Neuronal stem cell (in vitro differentiated cells): ENCODE results near the gene IGSF9.

Source experiments
- DNase-seq: peaks from one replicate; pipeline ENCODE4 v3.0.0-alpha.2; 2013; ENCODE audit warnings: low spot score
- H2AFZ ChIP-seq: one replicate; pipeline ENCODE4 v1.6.1; 2013; ENCODE audit warnings: mild to moderate bottlenecking, low read length, inconsistent platforms
- H2AK5ac ChIP-seq: 2 replicates; pipeline ENCODE4 v1.6.1; 2013; ENCODE audit warnings: low read depth, mild to moderate bottlenecking, inconsistent platforms, low read length, moderate library complexity, mixed read lengths
- H2BK120ac ChIP-seq: 2 replicates; pipeline ENCODE4 v1.6.1; 2013; ENCODE audit warnings: low read depth, mild to moderate bottlenecking, inconsistent platforms, low read length, moderate library complexity, mixed read lengths
- H2BK12ac ChIP-seq: one replicate; pipeline ENCODE4 v1.6.1; 2013; ENCODE audit warnings: low read length, inconsistent platforms
- H2BK15ac ChIP-seq: 2 replicates; pipeline ENCODE4 v1.6.1; 2013; ENCODE audit warnings: mild to moderate bottlenecking, low read length, inconsistent platforms, mixed read lengths
- H2BK5ac ChIP-seq: one replicate; pipeline ENCODE4 v1.6.1; 2013; ENCODE audit warnings: inconsistent platforms, mild to moderate bottlenecking, low read length, moderate library complexity
- H3K14ac ChIP-seq: one replicate; pipeline ENCODE4 v1.6.1; 2013; ENCODE audit warnings: low read length, inconsistent platforms
- H3K18ac ChIP-seq: 2 replicates; pipeline ENCODE4 v1.6.1; 2013; ENCODE audit warnings: low read length, inconsistent platforms
- H3K23ac ChIP-seq: 2 replicates; pipeline ENCODE4 v1.6.1; 2013; ENCODE audit warnings: low read depth, mild to moderate bottlenecking, mixed read lengths, low read length, inconsistent platforms; ENCODE audit not compliant: poor library complexity
- H3K27ac ChIP-seq: replicated peaks from 3 replicates; pipeline ENCODE4 v1.5.1; 2013; ENCODE audit warnings: low read length, inconsistent platforms
- H3K27me3 ChIP-seq, 3 experiments: 2 replicates each; pipeline ENCODE4 v1.6.1; 2013; ENCODE audit warnings: low read length in 3 of 3, mild to moderate bottlenecking in 2 of 3, inconsistent platforms in 1 of 3, low read depth in 1 of 3, mixed read lengths in 1 of 3, moderate library complexity in 1 of 3; ENCODE audit not compliant: control insufficient read depth in 3 of 3, insufficient read depth in 3 of 3
- H3K36me3 ChIP-seq, 2 donors: replicated peaks in 1 of 2; 2 replicates each; pipeline ENCODE4 v1.6.1; 2013; ENCODE audit warnings: low read length in 2 of 2; ENCODE audit not compliant: control insufficient read depth in 2 of 2, insufficient read depth in 2 of 2
- H3K4ac ChIP-seq: 2 replicates; pipeline ENCODE4 v1.6.1; 2013; ENCODE audit warnings: inconsistent platforms, mild to moderate bottlenecking, low read length, moderate library complexity
- H3K4me1 ChIP-seq, 2 donors: 1 replicate in 1 of 2; 2 replicates in 1 of 2; pipeline ENCODE4 v1.6.1; 2013; ENCODE audit warnings: low read length in 2 of 2, low read depth in 1 of 2; ENCODE audit not compliant: control insufficient read depth in 2 of 2, insufficient read depth in 1 of 2
- H3K4me2 ChIP-seq: one replicate; pipeline ENCODE4 v1.6.1; 2013; ENCODE audit warnings: mild to moderate bottlenecking, low read length, inconsistent platforms; ENCODE audit not compliant: insufficient read depth, poor library complexity, severe bottlenecking
- H3K4me3 ChIP-seq, 2 donors: 2 replicates each; pipeline ENCODE4 v1.5.1; 2013; ENCODE audit warnings: low read length in 2 of 2, mild to moderate bottlenecking in 2 of 2, inconsistent platforms in 1 of 2, moderate library complexity in 1 of 2
- H3K79me1 ChIP-seq: one replicate; pipeline ENCODE4 v1.6.1; 2013; ENCODE audit warnings: low read depth, mild to moderate bottlenecking, inconsistent platforms, low read length, moderate library complexity
- H3K9ac ChIP-seq: one replicate; pipeline ENCODE4 v1.6.1; 2013; ENCODE audit warnings: mild to moderate bottlenecking, low read depth, low read length, inconsistent platforms; ENCODE audit not compliant: poor library complexity
- H3K9me3 ChIP-seq, 2 donors: replicated peaks in 1 of 2; 2 replicates each; pipeline versions ENCODE3 to v1.6.1; 2013; ENCODE audit warnings: low read length in 2 of 2, mild to moderate bottlenecking in 2 of 2, inconsistent platforms in 1 of 2, low read depth in 1 of 2, mixed read lengths in 1 of 2, moderate library complexity in 1 of 2; ENCODE audit not compliant: control insufficient read depth in 2 of 2, insufficient read depth in 1 of 2
- H4K8ac ChIP-seq: one replicate; pipeline ENCODE4 v1.6.1; 2013; ENCODE audit warnings: low read depth, mild to moderate bottlenecking, inconsistent platforms, low read length, moderate library complexity
- H4K91ac ChIP-seq: one replicate; pipeline ENCODE4 v1.6.1; 2013; ENCODE audit warnings: low read length, low read depth, mild to moderate bottlenecking, inconsistent platforms; ENCODE audit not compliant: poor library complexity
- WGBS, 2 donors: extraction: QIAGEN DNeasy Blood & Tissue Kit; methylation state at CpG; one replicate each; pipeline ENCODE4 v1.1.7; 2013; ENCODE audit warnings: missing lambda C conversion rate in 2 of 2, mixed read lengths in 1 of 2; ENCODE audit not compliant: insufficient read length in 2 of 2, insufficient replicate concordance in 1 of 2; ENCODE audit errors: extremely low coverage in 2 of 2; 5-methylcytosine and 5-hydroxymethylcytosine counted together

Gene IGSF9

GRCh38 chr1:159924791-159925718 lies 20.4 kb downstream of the IGSF9 start, which contains the start of gene TAGLN2:
Gene TAGLN2 (minus strand): TSS chr1:159925507. CDS start chr1:159920509, 4,998 bp downstream.
- no CpG with 5 or more reads among the region's 58 CpGs for WGBS, 2 donors
- no peaks in the 10 kb centered on the region for H3K9me3 ChIP-seq
- peak within 1 kb of the TSS; percentile 74 for H3K9ac ChIP-seq
- peak within 1 kb of the TSS; percentile 81 for H2AK5ac ChIP-seq
- H3K4me1 ChIP-seq, result peaks cover 20% of the 10 kb centered on the region in 2 donors
- peak within 1 kb of the TSS; percentile 78 for H2BK12ac ChIP-seq
- H2BK15ac ChIP-seq, result peak within 1 kb of the TSS; percentile 15
- H3K27me3 ChIP-seq, result peaks cover 0 to 13% (median 3%) of the 10 kb centered on the region in 3 experiments
- H3K18ac ChIP-seq, result peak within 1 kb of the TSS; percentile 50
- peaks cover 18 to 19% of the 10 kb centered on the region in 2 donors for H3K36me3 ChIP-seq
- H3K14ac ChIP-seq, result peak within 1 kb of the TSS; percentile 90
- peak within 1 kb of the TSS; percentile 90 for H3K23ac ChIP-seq
- H3K79me1 ChIP-seq, result peaks cover 3% of the 10 kb centered on the region
- no peak within 1 kb of the TSS for H3K4ac ChIP-seq
- H3K4me2 ChIP-seq, result peak within 1 kb of the TSS; percentile 78
- peak within 1 kb of the TSS; percentile 51 to 77 for H3K4me3 ChIP-seq
- H4K8ac ChIP-seq, result peak within 1 kb of the TSS; percentile 9
- DNase-seq, result peak; percentile 70
- peak within 1 kb of the TSS; percentile 92 for H2AFZ ChIP-seq
- no peak within 1 kb of the TSS for H4K91ac ChIP-seq
- H2BK120ac ChIP-seq, result peak within 1 kb of the TSS; percentile 74
- H2BK5ac ChIP-seq, result no peak within 1 kb of the TSS
- no peak within 1 kb of the TSS for H3K27ac ChIP-seq

GRCh38 chr1:159924025-159924790 lies 21.2 kb downstream of the IGSF9 start:
- peaks cover 12% of the 10 kb centered on the region in 2 donors for H3K36me3 ChIP-seq
- no CpG with 5 or more reads among the region's 31 CpGs for WGBS, 2 donors

GRCh38 chr1:159923203-159924024 lies 22.0 kb downstream of the IGSF9 start:
- Histone ChIP-seq H2BK12ac (no peak overlapping the region), H3K4me3 (no peak overlapping the region), H3K27me3 (peaks cover 0 to 13% (median 3%) of the 10 kb centered on the region in 3 experiments), H3K9me3 (no peaks in the 10 kb centered on the region), H3K23ac (peak overlapping the region; percentile 50), H3K4me1 (peaks cover 20% of the 10 kb centered on the region in 2 donors), H2AK5ac (peak overlapping the region; percentile 92), H3K79me1 (peaks cover 3% of the 10 kb centered on the region), H3K27ac (no peak overlapping the region), H2BK120ac (no peak overlapping the region), H3K4me2 (peak overlapping the region; percentile 21), H3K9ac (peak overlapping the region; percentile 73), H3K4ac (no peak overlapping the region), H3K14ac (no peak overlapping the region), H2BK5ac (no peak overlapping the region), H3K18ac (peak overlapping the region; percentile 32), H2BK15ac (no peak overlapping the region), H2AFZ (peak overlapping the region; percentile 55), H4K91ac (no peak overlapping the region), H4K8ac (no peak overlapping the region), H3K36me3 (peaks cover 7 to 8% of the 10 kb centered on the region in 2 donors)
- WGBS, 2 donors, result no CpG with 5 or more reads among the region's 20 CpGs
- DNase-seq, result no peak

More at GRCh38 chr1:159924025-159924790, 21.2 kb downstream of the IGSF9 start:
- Histone ChIP-seq H2BK15ac (peak overlapping the region; percentile 15), H3K4ac (no peak overlapping the region), H4K8ac (no peak overlapping the region), H3K4me1 (peaks cover 20% of the 10 kb centered on the region in 2 donors), H2AK5ac (peak overlapping the region; percentile 81), H3K79me1 (peaks cover 3% of the 10 kb centered on the region), H3K9me3 (no peaks in the 10 kb centered on the region), H3K4me3 (peak overlapping the region in 1 of 2 donors; percentile 77), H2AFZ (peak overlapping the region; percentile 92), H3K23ac (peak overlapping the region; percentile 90), H3K14ac (peak overlapping the region; percentile 90), H2BK12ac (no peak overlapping the region), H3K4me2 (peak overlapping the region; percentile 78), H3K9ac (no peak overlapping the region), H4K91ac (no peak overlapping the region), H2BK120ac (peak overlapping the region; percentile 74), H3K27me3 (peaks cover 0 to 13% (median 3%) of the 10 kb centered on the region in 3 experiments), H3K27ac (no peak overlapping the region), H2BK5ac (no peak overlapping the region), H3K18ac (peak overlapping the region; percentile 50)
- DNase-seq, result no peak
